Endothelial cell of umbilical vein (primary cell): ENCODE measurements around the gene ARNT2. TPM values are rescaled to one million over a fixed set of nuclear protein-coding genes. Genes with fewer than 3 reads are reported as not detected.

Experiments used
- BruUV-seq: library from RNA; stranded (reverse); fragments of 400-500 nt; replicated peaks from 2 replicates; lab custom pipeline; 2021; lab: Mats Ljungman, UMichigan
- CTCF ChIA-PET: fragments of 300-600, 350-600 bp; sonication (Branson Sonifier 250); formaldehyde crosslinking; loops from one replicate; lab custom pipeline; 2021; ENCODE audit warnings: antibody characterized with exemption, inconsistent platforms; lab: Charles Lee
- POLR2A ChIA-PET: fragments of 300-600, 350-600 bp; sonication (Branson Sonifier 250); formaldehyde crosslinking; loops from one replicate; lab custom pipeline; 2021; ENCODE audit warnings: antibody characterized with exemption, inconsistent platforms; lab: Charles Lee
- DNase-seq: peaks from one replicate; pipeline ENCODE4 v3.0.0-alpha.2; 2011; ENCODE audit warnings: low read depth, low spot score
- FAIRE-seq: peaks from 2 replicates; lab custom pipeline; 2011; peaks lifted over from hg19 to GRCh38; lab: Jason Lieb, UNC
- H2AFZ ChIP-seq: 2 replicates; pipeline ENCODE4 v1.6.0; 2012; ENCODE audit warnings: low read depth, low read length, control low read depth, inconsistent platforms
- H3K27ac ChIP-seq: 2 replicates; pipeline ENCODE4 v1.5.1; 2011; ENCODE audit warnings: low read depth, mild to moderate bottlenecking, control low read depth, low read length, moderate library complexity; ENCODE audit not compliant: insufficient read depth
- H3K27me3 ChIP-seq, 2 experiments: 2 replicates each; pipeline versions ENCODE4 v1.6.0 to v1.6.1; 2011; ENCODE audit warnings: low read length in 2 of 2, mixed read lengths in 1 of 2; ENCODE audit not compliant: control insufficient read depth in 2 of 2, insufficient read depth in 2 of 2
- H3K36me3 ChIP-seq, 2 experiments: 2 replicates in 1 of 2; 3 replicates in 1 of 2; pipeline ENCODE4 v1.5.1; 2011; ENCODE audit warnings: low read length in 2 of 2, mild to moderate bottlenecking in 1 of 2, moderate library complexity in 1 of 2; ENCODE audit not compliant: control insufficient read depth in 2 of 2, insufficient read depth in 2 of 2; ENCODE audit errors: extremely low read depth in 1 of 2
- H3K4me1 ChIP-seq: 3 replicates; pipeline ENCODE4 v1.5.1; 2011; ENCODE audit warnings: mild to moderate bottlenecking, low read length; ENCODE audit not compliant: control insufficient read depth, insufficient read depth; ENCODE audit errors: extremely low read depth
- H3K4me2 ChIP-seq: 2 replicates; pipeline ENCODE4 v1.6.1; 2011; ENCODE audit warnings: low read length, control low read depth, mixed read lengths; ENCODE audit not compliant: insufficient read depth
- H3K4me3 ChIP-seq, 3 experiments: fragments of 200-600 bp in 1 of 3; sonication (generic), shearing (Covaris generic) in 1 of 3; replicated peaks in 1 of 3; 2 replicates each; pipeline ENCODE4 v1.5.1; 2011 to 2016; ENCODE audit warnings: control low read depth in 3 of 3, low read length in 3 of 3, mild to moderate bottlenecking in 2 of 3, inconsistent platforms in 1 of 3, low read depth in 1 of 3, moderate library complexity in 1 of 3; ENCODE audit not compliant: insufficient read depth in 1 of 3
- H3K79me2 ChIP-seq: 2 replicates; pipeline ENCODE4 v1.6.0; 2012; ENCODE audit warnings: low read length, inconsistent platforms; ENCODE audit not compliant: control insufficient read depth, insufficient read depth
- H3K9ac ChIP-seq: replicated peaks from 2 replicates; pipeline ENCODE3; 2011; ENCODE audit warnings: low read length, control low read depth; ENCODE audit not compliant: insufficient read depth; ENCODE audit errors: extremely low read depth
- H3K9me1 ChIP-seq: replicated peaks from 3 replicates; pipeline ENCODE4 v1.6.0; 2011; ENCODE audit warnings: mild to moderate bottlenecking, low read length; ENCODE audit not compliant: control insufficient read depth, insufficient read depth; ENCODE audit errors: extremely low read depth
- H3K9me3 ChIP-seq: replicated peaks from 2 replicates; pipeline ENCODE4 v1.5.1; 2012; ENCODE audit warnings: low read length, inconsistent platforms; ENCODE audit not compliant: control insufficient read depth, insufficient read depth
- H4K20me1 ChIP-seq: replicated peaks from 2 replicates; pipeline ENCODE3; 2011; ENCODE audit warnings: mild to moderate bottlenecking, low read length; ENCODE audit not compliant: control insufficient read depth, insufficient read depth; ENCODE audit errors: extremely low read depth
- EZH2 ChIP-seq: IDR thresholded peaks from 2 replicates; pipeline ENCODE4 v1.6.1; 2012; ENCODE audit warnings: borderline replicate concordance, low read depth, mild to moderate bottlenecking, moderate library complexity, low read length, inconsistent platforms; ENCODE audit not compliant: severe bottlenecking
- FOS ChIP-seq: IDR thresholded peaks from 2 replicates; pipeline ENCODE4 v1.6.1; 2011; ENCODE audit warnings: mild to moderate bottlenecking, low read length, moderate library complexity, borderline replicate concordance; ENCODE audit not compliant: insufficient read depth
- GATA2 ChIP-seq: IDR thresholded peaks from 2 replicates; pipeline ENCODE4 v1.7.0; 2011; ENCODE audit warnings: low read depth, mild to moderate bottlenecking, moderate library complexity, mixed read lengths, low read length; ENCODE audit not compliant: insufficient read length, insufficient read depth
- JUN ChIP-seq: IDR thresholded peaks from 2 replicates; pipeline ENCODE4 v1.6.1; 2011; ENCODE audit warnings: borderline replicate concordance, low read depth; ENCODE audit not compliant: insufficient read length, insufficient read depth
- MYC ChIP-seq: IDR thresholded peaks from one replicate; pipeline ENCODE4 v1.6.1; 2011; ENCODE audit warnings: mild to moderate bottlenecking, low read depth, low read length
- POLR2A ChIP-seq: IDR thresholded peaks from 2 replicates; pipeline ENCODE4 v1.6.1; 2012; ENCODE audit warnings: low read depth, mild to moderate bottlenecking, control low read depth, low read length
- POLR2AphosphoS5 ChIP-seq: IDR thresholded peaks from 2 replicates; pipeline ENCODE4 v1.6.1; 2012; ENCODE audit warnings: low read depth, mild to moderate bottlenecking, control low read depth, low read length, moderate library complexity; ENCODE audit not compliant: insufficient read depth
- dilution Hi-C: fragments of 300-500 bp; cut with MboI; formaldehyde crosslinking; loops from one replicate; pipeline ENCODE4 v1.15.0; 2019; ENCODE audit warnings: low sequenced_read_pairs; ENCODE audit not compliant: extremely low pct_ligation_motif_present
- intact Hi-C: fragments of 100-400 bp; cut with micrococcal nuclease; formaldehyde crosslinking; loops from one replicate; pipeline ENCODE4 v1.10.0; 2022
- polyA plus RNA-seq, 4 experiments: library from polyadenylated mRNA; depleted of rRNA in 3 of 4; stranded (reverse) in 3 of 4; unstranded in 1 of 4; fragments of >200 nt; gene quantifications; 2 replicates each; pipeline versions ENCODE4 v1.2.1 to v1.2.3, GENCODE V29; 2011 to 2012; ENCODE audit warnings: missing spikeins in 1 of 4
- total RNA-seq: library from RNA; stranded (reverse); gene quantifications from 2 replicates; pipeline ENCODE4 v1.2.3, GENCODE V29; 2021
- TF ChIP-seq, protein P1 (sequence below): IDR thresholded peaks from 2 replicates; pipeline ENCODE4 v1.6.1; 2011; ENCODE audit not compliant: insufficient read depth, insufficient read length
- TF ChIP-seq, protein P2 (sequence below), 2 donors: IDR thresholded peaks; 1 replicate in 1 of 2; 2 replicates in 1 of 2; pipeline ENCODE4 v1.5.1; 2011; ENCODE audit warnings: low read length in 2 of 2, mild to moderate bottlenecking in 2 of 2, moderate library complexity in 2 of 2, control low read depth in 1 of 2, inconsistent platforms in 1 of 2, low read depth in 1 of 2; ENCODE audit not compliant: insufficient read depth in 1 of 2; ENCODE audit errors: extremely low read depth in 1 of 2

Gene ARNT2
- total and polyA plus RNA-seq, 2 donors (not counting 3 experiments of a cell fraction or from before 2014, with no cell fraction given) = 0.03 to 0.20 TPM

DNA sequence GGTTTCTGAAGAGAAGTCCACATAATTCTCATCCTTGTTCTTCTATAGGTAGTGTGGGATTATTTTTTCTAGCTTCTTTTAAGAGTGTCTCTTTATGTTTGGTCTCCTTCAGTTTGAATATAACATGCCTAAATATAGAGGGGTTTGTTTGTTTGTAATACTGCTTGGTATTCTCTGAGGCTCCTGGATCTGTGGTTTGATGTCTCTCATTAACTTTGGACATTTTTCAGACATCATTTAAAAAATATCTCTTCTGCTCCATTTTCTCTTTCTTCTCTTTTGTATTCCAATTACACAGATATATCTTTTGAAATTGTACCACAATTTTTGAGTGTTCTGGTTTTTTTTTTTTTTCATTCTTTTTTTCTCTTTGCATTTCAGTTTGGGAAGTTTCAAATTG, 113.1 kb downstream of the ARNT2 start:
- Histone ChIP-seq H3K36me3 (no peaks in the 10 kb centered on the region), H2AFZ (no peak overlapping the region), H4K20me1 (no peaks in the 10 kb centered on the region), H3K9me1 (no peaks in the 10 kb centered on the region), H3K27me3 (no peaks in the 10 kb centered on the region), H3K27ac (no peak overlapping the region), H3K9me3 (no peaks in the 10 kb centered on the region), H3K4me2 (no peak overlapping the region), H3K4me1 (no peaks in the 10 kb centered on the region), H3K79me2 (no peaks in the 10 kb centered on the region), H3K4me3 (no peak overlapping the region), H3K9ac (no peak overlapping the region)
- FAIRE-seq (no peak), DNase-seq (no peak)
- POLR2A ChIA-PET = no interaction called here
- CTCF ChIA-PET = interaction anchor here (0.7 to 1.2 kb wide), 2 partner anchors 18 to 452 kb away, joined by 3 to 6 read pairs; no protein-coding TSS in a partner anchor
- intact Hi-C loops (no loop called here), dilution Hi-C loops (no loop called here)
- no TSS peak for BruUV-seq
- TF ChIP-seq MYC (no peak), JUN (no peak), EZH2 (no peak), FOS (no peak), POLR2AphosphoS5 (no peak), POLR2A (no peak), GATA2 (no peak)
- TF ChIP-seq, protein P1, sequence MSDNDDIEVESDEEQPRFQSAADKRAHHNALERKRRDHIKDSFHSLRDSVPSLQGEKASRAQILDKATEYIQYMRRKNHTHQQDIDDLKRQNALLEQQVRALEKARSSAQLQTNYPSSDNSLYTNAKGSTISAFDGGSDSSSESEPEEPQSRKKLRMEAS = no peak
- TF ChIP-seq, protein P2, sequence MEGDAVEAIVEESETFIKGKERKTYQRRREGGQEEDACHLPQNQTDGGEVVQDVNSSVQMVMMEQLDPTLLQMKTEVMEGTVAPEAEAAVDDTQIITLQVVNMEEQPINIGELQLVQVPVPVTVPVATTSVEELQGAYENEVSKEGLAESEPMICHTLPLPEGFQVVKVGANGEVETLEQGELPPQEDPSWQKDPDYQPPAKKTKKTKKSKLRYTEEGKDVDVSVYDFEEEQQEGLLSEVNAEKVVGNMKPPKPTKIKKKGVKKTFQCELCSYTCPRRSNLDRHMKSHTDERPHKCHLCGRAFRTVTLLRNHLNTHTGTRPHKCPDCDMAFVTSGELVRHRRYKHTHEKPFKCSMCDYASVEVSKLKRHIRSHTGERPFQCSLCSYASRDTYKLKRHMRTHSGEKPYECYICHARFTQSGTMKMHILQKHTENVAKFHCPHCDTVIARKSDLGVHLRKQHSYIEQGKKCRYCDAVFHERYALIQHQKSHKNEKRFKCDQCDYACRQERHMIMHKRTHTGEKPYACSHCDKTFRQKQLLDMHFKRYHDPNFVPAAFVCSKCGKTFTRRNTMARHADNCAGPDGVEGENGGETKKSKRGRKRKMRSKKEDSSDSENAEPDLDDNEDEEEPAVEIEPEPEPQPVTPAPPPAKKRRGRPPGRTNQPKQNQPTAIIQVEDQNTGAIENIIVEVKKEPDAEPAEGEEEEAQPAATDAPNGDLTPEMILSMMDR (IDR thresholded peaks at IDR 0.05; ENCODE audit: extremely low read depth in 1 of 2, insufficient read depth in 1 of 2, low read depth in 1 of 2, low read length in 2 of 2) = no peak
